ENCODE data around the gene TOB2.
"Not testable (repeated sequence)": the region's sequence is repeated elsewhere in the genome, so short reads cannot be mapped to it uniquely, and the experiment has no call there.

TOB2 gene

DNA sequence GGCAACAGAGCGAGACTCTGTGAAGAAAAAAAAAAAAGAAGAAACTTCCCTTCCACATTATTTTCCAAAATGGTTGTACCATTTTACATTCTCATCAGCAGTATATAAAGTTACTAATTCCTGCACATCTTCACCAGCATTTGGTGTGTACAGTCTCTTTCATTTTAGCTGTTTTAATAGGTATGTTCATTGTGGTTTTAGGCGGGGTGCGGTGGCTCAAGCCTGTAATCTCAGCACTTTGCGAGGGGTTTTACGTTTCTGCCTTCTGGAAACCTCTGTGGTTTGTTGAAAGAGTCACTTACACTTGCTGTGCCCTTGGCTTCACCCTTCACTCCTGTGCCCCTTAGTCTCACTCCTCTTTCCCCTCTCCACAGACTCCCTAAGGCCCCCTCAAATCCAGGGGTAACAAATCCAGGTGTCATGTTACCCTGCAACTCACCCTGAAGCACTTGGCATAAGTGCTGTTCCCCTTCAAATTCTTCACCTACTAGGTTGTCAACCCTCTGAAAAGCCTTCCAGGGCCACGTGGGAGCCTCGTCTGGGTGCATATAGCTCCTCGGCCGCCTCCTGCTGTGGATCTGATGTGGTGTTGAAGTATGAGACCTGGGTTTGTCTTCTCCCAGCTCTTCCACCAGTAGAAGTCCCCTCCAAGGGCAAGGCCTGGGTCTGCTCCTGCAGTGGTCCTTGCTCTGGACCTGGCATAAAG, 20.8 kb downstream of the TOB2 start:
- DNase-seq (ENCODE audit: low spot score), result peak; percentile 16

DNA sequence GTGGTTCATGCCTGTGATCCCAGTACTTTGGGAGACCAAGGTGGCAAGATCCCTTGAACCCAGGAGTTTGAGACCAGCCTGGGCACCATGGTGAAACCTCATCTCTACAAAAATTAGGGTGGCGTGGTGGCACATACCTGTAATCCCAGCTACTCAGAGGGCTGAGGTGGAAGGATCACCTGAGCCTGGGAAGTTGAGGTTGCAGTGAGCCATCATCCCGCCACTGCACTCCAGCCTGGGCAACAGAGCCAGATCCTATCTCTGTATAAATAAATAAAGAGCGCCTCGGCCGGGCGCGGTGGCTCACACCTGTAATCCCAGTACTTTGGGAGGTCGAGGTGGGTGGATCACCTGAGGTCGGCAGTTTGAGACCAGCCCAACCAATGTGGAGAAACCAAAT, 27.9 kb downstream of the TOB2 start:
- DNase-seq (ENCODE audit: low spot score), result no peak

- no peak for DNase-seq (ENCODE audit: low spot score)
Observed at GRCh38 chr22:41417622-41418390, 28.8 kb downstream of the TOB2 start.

DNA sequence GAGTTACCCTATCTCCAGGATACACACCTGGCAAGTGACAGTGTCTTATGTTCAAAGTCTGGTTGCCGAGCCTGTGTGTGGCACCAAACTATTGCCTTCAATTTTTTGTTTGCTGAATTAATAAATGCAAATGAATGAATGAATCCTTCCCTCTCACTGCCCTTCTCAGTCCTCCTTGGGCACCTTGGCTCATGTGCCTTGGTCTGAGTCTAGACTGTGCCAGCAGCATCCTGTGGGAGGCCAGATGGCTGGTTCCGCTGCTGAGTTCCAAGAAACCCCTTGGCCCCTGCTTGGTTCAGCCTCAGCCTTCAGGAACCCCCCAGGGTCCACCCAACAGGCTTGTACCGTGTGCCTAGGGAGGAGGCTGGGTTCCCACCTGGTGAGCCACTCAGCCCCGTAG, 31.0 kb downstream of the TOB2 start:
- no peak for DNase-seq (ENCODE audit: low spot score)

DNA sequence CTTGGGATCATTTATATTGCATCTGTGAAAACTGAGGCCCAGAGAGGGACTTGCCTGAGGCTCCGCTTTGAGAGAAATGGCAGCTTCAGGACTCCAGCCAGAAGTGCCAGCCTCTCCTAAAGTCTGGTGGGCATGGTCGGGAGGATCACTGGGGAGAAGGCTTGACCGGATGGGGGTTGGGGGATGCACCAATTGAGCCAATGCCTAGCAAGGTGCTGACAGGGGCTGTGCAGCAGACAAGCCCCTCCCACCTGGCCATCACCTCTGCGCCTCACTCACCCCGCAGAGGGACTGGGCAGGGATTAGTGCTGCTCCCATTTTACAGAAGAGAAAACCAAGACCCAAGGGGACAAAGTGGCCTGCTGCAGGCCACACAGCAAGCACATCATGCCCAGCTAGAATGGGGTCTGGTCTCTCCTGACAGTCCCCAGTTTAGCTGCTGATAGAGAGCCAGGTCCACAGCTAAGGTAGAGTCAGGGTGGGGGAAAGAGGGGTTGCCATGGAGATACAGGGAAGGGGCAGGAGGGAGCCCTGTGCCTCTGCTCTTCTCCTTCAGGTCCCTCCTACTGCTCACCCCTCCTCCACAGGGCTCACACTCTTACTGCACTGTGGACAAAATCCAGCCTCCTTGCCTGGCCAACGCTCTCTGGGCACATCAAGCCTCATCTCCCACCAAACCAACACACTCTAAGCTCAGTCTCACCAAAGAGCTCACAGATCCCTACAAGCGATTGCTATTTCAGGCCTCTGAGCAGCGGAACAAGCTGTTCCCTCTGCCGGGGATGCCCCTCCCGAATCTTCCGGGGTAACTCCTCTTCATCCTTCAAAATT, 35.4 kb downstream of the TOB2 start:
- no peak for DNase-seq (ENCODE audit: low spot score)

- no peak for DNase-seq (ENCODE audit: low spot score)
Observed at GRCh38 chr22:41410311-41410751, 36.3 kb downstream of the TOB2 start.

DNA sequence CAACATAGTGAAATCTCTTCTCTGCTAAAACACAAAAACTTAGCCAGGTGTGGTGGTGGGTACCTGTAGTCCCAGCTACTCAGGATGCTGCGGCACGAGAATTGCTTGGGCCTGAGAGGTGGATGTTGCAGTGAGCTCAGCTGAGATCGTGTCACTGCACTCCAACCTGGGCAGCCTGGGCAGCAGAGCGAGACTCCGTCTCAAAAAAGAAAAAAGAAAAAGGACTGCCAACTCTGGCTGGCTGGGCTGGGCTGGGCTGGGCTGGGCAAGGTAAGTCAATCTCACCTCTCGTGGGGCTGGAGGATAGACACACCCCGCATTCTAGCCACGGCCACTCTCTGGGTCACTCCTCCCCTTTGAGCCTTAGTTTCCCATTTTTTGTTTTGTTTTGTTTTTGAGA, 37.9 kb downstream of the TOB2 start:
- DNase-seq (ENCODE audit: low spot score), result no peak

- no peak for DNase-seq (ENCODE audit: low spot score)
Observed at GRCh38 chr22:41407433-41407832, 39.2 kb downstream of the TOB2 start.

GRCh38 chr22:41406410-41406809, 40.2 kb downstream of the TOB2 start:
- no peak for DNase-seq (ENCODE audit: low spot score)

GRCh38 chr22:41405588-41405987, 41.0 kb downstream of the TOB2 start:
- DNase-seq (ENCODE audit: low spot score), result no peak

GRCh38 chr22:41403532-41404318, 42.9 kb downstream of the TOB2 start:
- peak; percentile 87 for DNase-seq (ENCODE audit: low spot score)

GRCh38 chr22:41402851-41403250, 43.8 kb downstream of the TOB2 start:
- not testable (repeated sequence) for DNase-seq (ENCODE audit: low spot score)

DNA sequence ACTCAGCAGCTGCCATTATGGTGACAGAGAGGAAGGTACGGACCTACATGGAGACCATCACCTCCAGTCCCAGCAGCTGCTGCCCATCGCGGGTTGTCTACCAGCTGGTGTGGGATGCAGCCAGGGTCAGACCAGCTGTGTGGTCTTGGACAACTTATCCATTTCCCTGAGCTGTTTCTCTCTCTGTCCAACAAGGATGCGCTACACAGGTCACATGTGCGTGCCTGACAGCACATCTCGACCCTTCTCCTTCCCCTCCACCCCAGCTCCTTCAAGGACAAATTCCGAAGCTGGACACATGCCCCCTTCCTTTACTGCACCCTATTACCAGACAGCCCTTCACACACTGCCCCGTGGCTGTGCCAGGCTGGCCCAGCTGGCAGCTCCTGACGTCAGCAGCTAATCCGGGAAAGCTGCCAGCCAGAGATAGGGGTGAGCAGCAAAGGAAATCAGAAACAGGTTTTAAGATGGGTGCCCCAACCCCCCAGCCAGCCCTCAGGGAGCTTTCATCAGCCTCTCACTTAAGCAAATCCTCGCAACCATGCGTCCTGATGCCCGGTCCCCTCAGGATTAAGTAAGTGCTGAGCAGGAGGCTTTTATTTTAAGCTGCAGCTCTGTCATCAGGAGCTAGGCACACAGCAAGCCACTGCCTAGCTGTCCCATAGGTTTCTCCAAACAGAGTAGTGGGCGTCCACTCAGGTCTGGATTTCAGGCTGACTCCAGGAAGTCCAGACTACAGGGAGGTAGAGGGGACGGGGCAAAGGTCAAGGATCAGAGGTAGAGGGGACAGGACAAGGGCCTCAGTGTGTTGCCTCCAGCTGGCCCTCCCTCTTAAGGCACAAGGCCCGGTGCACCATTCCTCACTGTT, 44.6 kb downstream of the TOB2 start:
- DNase-seq (ENCODE audit: low spot score), result no peak

DNA sequence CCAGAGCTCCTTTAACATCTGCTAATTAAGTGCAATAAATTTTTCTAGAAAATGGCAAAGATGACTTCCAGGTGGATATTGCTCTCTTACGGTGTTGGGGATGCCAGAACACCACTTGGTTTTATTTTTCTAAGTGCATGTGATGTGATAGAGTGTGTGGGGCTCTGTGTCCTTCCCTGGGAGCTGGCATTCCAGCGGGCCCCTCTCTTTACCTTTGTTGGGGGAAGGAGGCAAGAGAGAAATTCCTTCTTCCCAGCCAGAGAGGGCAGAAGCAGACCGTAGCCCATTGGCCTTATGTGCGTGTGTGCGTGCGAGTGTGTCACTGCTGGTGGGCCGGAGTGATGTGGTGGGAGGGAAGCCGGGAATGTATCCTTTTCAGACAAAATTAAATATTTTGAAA, 47.7 kb downstream of the TOB2 start:
- no peak for DNase-seq (ENCODE audit: low spot score)

DNA sequence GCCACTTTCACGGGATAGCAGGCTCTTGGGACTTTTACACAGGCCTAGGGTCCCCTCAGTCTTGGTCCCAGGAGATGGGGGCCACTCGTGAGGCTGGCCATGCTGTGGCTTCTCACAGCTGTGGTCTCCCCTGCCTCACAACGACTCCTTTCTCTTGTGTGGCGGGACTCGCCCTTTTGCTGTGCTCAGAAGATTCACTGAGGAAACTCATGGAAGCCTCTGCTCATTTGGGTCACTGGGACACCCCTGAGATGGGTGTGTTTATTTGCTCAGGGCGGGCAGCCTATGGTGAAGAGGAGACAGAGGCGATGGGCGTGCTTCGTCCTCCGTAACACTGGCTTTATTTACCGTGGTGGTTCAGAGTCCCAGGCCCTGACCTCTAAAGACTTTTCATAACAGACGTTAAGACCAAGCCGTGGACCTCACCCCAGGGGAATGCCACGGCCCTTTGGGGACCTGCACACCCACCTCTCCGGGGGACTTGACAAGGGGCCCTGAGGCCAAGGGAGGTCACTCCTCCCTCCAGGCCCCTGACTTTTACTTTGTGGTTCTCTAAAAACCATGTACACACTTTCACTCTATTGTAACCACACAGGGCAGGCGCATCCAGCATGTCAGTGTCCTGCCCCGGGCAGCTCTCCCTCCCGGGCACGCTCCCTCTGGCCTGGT, 49.3 kb downstream of the TOB2 start:
- DNase-seq (ENCODE audit: low spot score), result no peak

- no peak for DNase-seq (ENCODE audit: low spot score)
Observed at GRCh38 chr22:41395531-41396240, 50.9 kb downstream of the TOB2 start.

- DNase-seq (ENCODE audit: low spot score), result no peak
Observed at GRCh38 chr22:41394012-41394356, 52.6 kb downstream of the TOB2 start.

- DNase-seq (ENCODE audit: low spot score), result no peak
Observed at GRCh38 chr22:41387341-41387740, 59.3 kb downstream of the TOB2 start.

- no peak for DNase-seq (ENCODE audit: low spot score)
Observed at GRCh38 chr22:41384128-41384527, 62.5 kb downstream of the TOB2 start.
